ENCODE measurements around the gene LONRF3. TPM values are rescaled to one million over a fixed set of nuclear protein-coding genes. Genes with fewer than 3 reads are reported as not detected.
A peak's percentile ranks its signal among the peaks of the same experiment; 100 is the strongest.

Gene LONRF3
- total RNA-seq, 1 donor from 2014 or later: 7.2 TPM

- Histone ChIP-seq H3K27me3 (ENCODE audit: control insufficient read depth, insufficient read depth, low read length) (no peaks in the 10 kb centered on the region), H3K36me3 (ENCODE audit: control insufficient read depth, insufficient read depth, low read length) (no peaks in the 10 kb centered on the region), H3K4me3 (ENCODE audit: low read depth, low read length) (no peak overlapping the region)
- DNase-seq (ENCODE audit: low read depth): no peak
- TF ChIP-seq, protein P1, sequence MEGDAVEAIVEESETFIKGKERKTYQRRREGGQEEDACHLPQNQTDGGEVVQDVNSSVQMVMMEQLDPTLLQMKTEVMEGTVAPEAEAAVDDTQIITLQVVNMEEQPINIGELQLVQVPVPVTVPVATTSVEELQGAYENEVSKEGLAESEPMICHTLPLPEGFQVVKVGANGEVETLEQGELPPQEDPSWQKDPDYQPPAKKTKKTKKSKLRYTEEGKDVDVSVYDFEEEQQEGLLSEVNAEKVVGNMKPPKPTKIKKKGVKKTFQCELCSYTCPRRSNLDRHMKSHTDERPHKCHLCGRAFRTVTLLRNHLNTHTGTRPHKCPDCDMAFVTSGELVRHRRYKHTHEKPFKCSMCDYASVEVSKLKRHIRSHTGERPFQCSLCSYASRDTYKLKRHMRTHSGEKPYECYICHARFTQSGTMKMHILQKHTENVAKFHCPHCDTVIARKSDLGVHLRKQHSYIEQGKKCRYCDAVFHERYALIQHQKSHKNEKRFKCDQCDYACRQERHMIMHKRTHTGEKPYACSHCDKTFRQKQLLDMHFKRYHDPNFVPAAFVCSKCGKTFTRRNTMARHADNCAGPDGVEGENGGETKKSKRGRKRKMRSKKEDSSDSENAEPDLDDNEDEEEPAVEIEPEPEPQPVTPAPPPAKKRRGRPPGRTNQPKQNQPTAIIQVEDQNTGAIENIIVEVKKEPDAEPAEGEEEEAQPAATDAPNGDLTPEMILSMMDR (IDR thresholded peaks at IDR 0.05; ENCODE audit: insufficient read depth, low read length, poor library complexity, severe bottlenecking): no peak
Measured at GRCh38 chrX:119036107-119037029, 62.0 kb downstream of the LONRF3 start.

DNA sequence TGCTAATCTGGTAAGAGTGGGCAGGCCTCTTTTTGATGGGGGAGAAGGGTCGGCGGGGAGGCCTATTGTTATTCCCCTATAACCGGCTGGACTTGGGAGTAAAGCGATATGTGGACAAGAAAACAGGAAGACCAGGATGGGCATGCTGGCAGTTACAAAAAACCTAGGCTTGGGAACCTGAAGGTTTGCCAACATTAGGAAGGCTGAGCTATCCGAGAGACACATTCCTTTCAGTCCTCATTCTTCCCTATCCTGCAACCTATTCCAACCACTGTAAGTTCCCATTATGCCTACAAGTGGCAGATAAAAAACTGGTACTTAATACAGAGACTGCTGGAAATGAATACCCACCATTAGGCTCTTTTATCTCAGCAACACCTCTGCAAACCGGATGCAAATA lies 66.0 kb downstream of the LONRF3 start:
- TF ChIP-seq, protein P1 (IDR thresholded peaks at IDR 0.05; ENCODE audit: insufficient read depth, low read length, poor library complexity, severe bottlenecking): no peak
- DNase-seq (ENCODE audit: low read depth): no peak
- no peaks in the 10 kb centered on the region for H3K27me3 ChIP-seq (ENCODE audit: control insufficient read depth, insufficient read depth, low read length)
- no peaks in the 10 kb centered on the region for H3K36me3 ChIP-seq (ENCODE audit: control insufficient read depth, insufficient read depth, low read length)
- no peak overlapping the region for H3K4me3 ChIP-seq (ENCODE audit: low read depth, low read length)

DNA sequence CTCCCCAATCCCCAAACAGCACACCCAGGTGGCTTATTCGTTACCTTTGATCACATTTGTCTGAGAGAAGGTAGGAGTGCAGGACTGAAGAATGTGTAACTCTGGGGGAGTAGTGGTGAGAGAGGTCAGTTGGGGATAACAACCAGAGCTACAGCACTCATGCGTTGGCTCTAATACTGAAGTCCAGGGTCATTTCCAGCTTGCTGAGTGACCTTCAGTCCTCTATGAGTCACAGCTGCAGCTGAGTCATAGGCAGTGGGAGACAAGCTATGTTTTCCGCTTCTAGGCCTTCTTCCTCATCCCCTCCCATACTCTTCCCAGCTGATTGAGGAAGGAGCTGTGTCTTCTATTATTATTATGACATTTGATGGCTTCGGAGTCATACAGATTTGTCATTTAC lies 66.8 kb downstream of the LONRF3 start:
- DNase-seq (ENCODE audit: low read depth): peak; percentile 51
- TF ChIP-seq, protein P1 (IDR thresholded peaks at IDR 0.05; ENCODE audit: insufficient read depth, low read length, poor library complexity, severe bottlenecking): no peak
- H3K27me3 ChIP-seq (ENCODE audit: control insufficient read depth, insufficient read depth, low read length): no peaks in the 10 kb centered on the region
- H3K36me3 ChIP-seq (ENCODE audit: control insufficient read depth, insufficient read depth, low read length): no peaks in the 10 kb centered on the region
- no peak overlapping the region for H3K4me3 ChIP-seq (ENCODE audit: low read depth, low read length)

DNA sequence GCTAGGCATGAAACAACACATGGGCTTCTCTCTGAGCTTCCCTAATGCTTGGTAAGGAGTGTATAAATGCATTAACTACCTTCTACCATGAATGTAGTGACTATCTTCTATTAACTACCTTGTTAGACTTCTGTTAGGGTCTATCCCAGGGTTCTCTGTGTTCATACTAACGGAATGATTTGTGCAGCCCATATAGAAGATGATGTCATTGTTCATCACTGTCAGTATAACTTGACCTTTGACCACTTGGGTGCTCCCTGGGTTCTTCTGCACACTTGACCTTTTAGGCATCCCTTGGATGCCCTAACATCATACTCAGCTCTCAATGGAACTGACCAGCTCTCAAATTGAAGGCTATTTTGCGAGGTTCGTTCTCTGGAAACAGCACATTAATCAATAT lies 67.6 kb downstream of the LONRF3 start:
- Histone ChIP-seq H3K36me3 (ENCODE audit: control insufficient read depth, insufficient read depth, low read length) (no peaks in the 10 kb centered on the region), H3K27me3 (ENCODE audit: control insufficient read depth, insufficient read depth, low read length) (no peaks in the 10 kb centered on the region), H3K4me3 (ENCODE audit: low read depth, low read length) (no peak overlapping the region)
- no peak for DNase-seq (ENCODE audit: low read depth)
- TF ChIP-seq, protein P1 (IDR thresholded peaks at IDR 0.05; ENCODE audit: insufficient read depth, low read length, poor library complexity, severe bottlenecking): no peak

- Histone ChIP-seq H3K4me3 (ENCODE audit: low read depth, low read length) (no peak overlapping the region), H3K27me3 (ENCODE audit: control insufficient read depth, insufficient read depth, low read length) (no peaks in the 10 kb centered on the region), H3K36me3 (ENCODE audit: control insufficient read depth, insufficient read depth, low read length) (no peaks in the 10 kb centered on the region)
- TF ChIP-seq, protein P1 (IDR thresholded peaks at IDR 0.05; ENCODE audit: insufficient read depth, low read length, poor library complexity, severe bottlenecking): no peak
- no peak for DNase-seq (ENCODE audit: low read depth)
Measured at GRCh38 chrX:119042996-119043395, 68.6 kb downstream of the LONRF3 start.
